ENCODE data around the gene CACNG5. TPM values are rescaled to one million over a fixed set of nuclear protein-coding genes. Genes with fewer than 3 reads are reported as not detected.

The CACNG5 gene
- total RNA-seq, 6 experiments from 2014 or later = not detected

- H3K36me3 Mint-ChIP-seq (ENCODE audit: low read depth) = no peaks in the 10 kb centered on the region
- H3K27me3 Mint-ChIP-seq (ENCODE audit: insufficient read depth) = peaks cover 20% of the 10 kb centered on the region
- no peaks in the 10 kb centered on the region for H3K4me1 Mint-ChIP-seq (ENCODE audit: low read depth)
- H3K27ac Mint-ChIP-seq = no peak overlapping the region
- DNase-seq = no peak
- TF ChIP-seq, protein P1, sequence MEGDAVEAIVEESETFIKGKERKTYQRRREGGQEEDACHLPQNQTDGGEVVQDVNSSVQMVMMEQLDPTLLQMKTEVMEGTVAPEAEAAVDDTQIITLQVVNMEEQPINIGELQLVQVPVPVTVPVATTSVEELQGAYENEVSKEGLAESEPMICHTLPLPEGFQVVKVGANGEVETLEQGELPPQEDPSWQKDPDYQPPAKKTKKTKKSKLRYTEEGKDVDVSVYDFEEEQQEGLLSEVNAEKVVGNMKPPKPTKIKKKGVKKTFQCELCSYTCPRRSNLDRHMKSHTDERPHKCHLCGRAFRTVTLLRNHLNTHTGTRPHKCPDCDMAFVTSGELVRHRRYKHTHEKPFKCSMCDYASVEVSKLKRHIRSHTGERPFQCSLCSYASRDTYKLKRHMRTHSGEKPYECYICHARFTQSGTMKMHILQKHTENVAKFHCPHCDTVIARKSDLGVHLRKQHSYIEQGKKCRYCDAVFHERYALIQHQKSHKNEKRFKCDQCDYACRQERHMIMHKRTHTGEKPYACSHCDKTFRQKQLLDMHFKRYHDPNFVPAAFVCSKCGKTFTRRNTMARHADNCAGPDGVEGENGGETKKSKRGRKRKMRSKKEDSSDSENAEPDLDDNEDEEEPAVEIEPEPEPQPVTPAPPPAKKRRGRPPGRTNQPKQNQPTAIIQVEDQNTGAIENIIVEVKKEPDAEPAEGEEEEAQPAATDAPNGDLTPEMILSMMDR (IDR thresholded peaks at IDR 0.05) = no peak
- H3K4me3 Mint-ChIP-seq = no peak overlapping the region
- no peaks in the 10 kb centered on the region for H3K9me3 Mint-ChIP-seq
These were observed 99.1 kb downstream of the CACNG5 start for GRCh38 chr17:66934040-66934439.

Small RNAs within 50 kb of the gene (microRNA-seq; reads per million reads assigned to microRNA genes)
- gene MIR634 = not detected

Other genes with a start within 250 kb of the CACNG5 start
- gene CACNG4, start 129.6 kb downstream of the CACNG5 start, total RNA-seq (2021; fragmentation: NEBNext Ultra II Directional; extraction: Animal tissue kit (Norgen Biotek cat#: 25700)) = not detected
- not detected for gene CACNG1, start 209.4 kb downstream of the CACNG5 start, total RNA-seq (2021; fragmentation: NEBNext Ultra II Directional; extraction: Animal tissue kit (Norgen Biotek cat#: 25700))

All from HFFc6 (cell line).